Stimulated activated CD8-positive, alpha-beta memory T cell treated with anti-CD3 and anti-CD28 coated beads, Interleukin-7, amount 100 ng/mL, for 24 hours (primary cell): ENCODE measurements around the gene CDK17.
"Not testable (repeated sequence)": the region's sequence is repeated elsewhere in the genome, so short reads cannot be mapped to it uniquely, and the experiment has no call there.

Source experiments
- DNase-seq: peaks from one replicate; pipeline ENCODE4 v3.0.0-alpha.2; 2020; ENCODE audit warnings: low read depth

Gene CDK17

DNA sequence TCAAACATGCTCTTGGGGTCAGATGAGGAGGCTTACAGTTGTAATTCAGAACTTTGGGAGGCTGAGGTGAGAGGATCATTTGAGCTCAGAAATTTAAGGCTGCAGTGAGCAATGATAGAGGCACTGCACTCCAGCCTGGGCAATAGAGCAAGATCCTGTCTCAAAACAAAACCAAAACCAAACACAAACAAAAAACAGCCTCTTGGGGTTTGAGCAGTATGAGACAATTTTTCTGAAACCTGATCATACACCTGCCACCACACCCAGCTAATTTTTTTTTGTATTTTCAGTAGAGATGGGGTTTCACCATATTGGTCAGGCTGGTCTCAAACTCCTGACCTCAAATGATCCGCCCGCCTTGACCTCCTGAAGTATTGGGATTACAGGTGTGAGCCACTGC is 17.4 kb upstream of the CDK17 start:
- not testable (repeated sequence) for DNase-seq

DNA sequence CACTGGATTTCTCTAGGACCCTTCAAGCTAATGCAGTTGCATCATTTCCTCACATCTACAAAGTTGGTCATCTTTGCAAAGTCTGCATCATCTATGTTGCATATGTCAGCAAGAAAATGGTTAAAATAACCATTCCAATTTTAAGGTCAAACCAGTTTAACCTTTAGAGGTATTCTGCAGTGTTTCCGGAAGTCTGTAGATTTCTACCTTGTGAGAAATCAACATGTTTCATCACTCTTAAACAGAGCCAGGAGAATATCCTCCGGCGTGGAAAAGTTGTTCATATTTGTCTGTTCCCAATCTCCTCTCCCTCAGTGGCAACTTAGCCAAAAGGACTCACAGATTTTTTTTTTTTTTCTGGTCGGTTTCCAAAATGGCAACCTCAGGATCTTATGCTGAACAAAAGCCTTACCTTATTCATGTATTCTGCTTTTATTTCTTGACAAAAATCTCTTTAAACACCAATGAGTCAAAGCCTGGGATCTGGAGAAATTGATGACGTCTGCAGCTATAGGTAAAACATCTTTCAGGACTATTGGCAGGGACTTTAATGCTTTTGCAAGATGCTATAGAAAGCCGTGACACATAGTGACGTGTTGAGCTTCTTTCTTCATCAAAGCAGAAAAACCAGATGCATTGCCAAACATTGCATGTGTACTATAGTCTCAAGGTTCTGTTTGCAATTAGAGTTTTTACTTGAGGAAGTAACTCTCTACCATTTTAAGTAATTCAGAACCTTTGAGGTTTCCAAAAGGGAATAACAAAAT is 16.0 kb upstream of the CDK17 start:
- no peak for DNase-seq

DNA sequence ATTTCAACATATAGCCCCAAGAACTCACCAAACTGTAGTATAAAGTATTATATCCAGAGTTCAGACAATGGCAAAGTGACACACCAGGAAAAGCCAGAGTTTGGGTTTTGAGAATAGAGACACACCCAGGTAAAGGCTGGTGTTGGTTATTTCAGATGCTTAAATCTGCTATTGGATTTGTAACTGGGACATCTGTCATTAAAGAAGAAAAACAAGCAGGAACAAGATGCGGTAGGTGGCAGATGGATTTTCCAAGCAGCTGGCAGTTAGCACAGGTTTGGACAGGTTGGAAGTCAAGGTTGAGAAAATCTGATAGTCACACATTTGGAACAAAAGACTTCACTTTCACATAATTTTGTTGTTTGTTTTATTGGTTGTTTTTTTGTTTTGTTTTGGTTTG is 14.4 kb upstream of the CDK17 start:
- no peak for DNase-seq

DNA sequence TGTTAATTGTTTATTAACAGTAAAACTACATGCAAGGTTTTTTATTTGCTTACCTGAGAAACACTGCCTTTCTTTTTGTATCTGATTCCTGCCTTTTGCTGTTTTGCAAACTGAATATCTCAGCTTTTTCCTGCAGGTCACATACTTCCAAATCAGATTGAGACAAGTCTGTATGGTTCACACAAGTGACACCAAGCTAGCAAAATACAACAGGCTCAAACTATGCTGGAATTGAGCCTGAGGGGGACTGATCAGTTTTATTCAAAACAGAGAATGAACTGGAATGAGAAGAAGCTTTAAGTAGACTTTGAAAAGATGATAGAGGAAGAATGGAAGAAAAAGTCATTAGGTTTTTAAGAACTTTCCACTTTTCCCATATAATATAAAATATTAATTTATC is 12.2 kb upstream of the CDK17 start:
- DNase-seq: no peak

DNA sequence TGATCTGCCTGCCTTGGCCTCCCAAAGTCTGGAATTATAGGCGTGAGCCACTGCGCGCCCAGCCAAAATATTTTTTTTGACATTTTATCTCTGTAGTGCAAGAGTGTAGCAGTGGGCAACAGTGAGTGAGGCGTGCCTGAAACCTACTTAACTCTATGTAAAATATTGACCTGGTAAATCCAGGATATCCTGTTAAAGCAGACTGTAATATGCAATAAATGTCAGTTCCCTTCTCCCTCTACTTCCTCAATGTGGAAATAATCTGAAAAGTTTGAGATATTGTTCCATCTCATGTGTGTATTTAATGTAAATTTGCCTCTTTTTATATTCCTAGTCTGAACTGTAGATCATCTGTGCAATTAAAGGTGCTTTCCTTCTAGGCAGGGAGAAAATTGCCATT is 9.5 kb upstream of the CDK17 start:
- DNase-seq: no peak

DNA sequence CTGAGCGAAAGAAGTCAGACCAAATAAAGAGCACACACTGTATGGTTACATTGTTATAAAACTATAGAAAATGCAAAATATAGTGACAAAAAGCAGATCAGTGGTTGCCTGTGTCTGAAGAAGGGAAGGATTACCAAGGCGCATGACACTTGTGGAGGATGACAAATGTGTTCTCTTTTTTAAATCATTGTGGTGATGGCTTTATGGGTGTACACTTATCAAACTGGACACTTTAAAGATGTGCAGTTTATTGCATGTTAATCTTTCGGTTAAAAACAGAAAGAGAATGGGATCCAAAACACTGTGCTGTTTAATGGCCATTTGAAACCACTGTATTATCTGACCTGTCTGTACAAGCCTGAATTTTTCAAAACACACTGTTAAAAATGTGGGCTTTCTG is 8.8 kb upstream of the CDK17 start:
- no peak for DNase-seq

DNA sequence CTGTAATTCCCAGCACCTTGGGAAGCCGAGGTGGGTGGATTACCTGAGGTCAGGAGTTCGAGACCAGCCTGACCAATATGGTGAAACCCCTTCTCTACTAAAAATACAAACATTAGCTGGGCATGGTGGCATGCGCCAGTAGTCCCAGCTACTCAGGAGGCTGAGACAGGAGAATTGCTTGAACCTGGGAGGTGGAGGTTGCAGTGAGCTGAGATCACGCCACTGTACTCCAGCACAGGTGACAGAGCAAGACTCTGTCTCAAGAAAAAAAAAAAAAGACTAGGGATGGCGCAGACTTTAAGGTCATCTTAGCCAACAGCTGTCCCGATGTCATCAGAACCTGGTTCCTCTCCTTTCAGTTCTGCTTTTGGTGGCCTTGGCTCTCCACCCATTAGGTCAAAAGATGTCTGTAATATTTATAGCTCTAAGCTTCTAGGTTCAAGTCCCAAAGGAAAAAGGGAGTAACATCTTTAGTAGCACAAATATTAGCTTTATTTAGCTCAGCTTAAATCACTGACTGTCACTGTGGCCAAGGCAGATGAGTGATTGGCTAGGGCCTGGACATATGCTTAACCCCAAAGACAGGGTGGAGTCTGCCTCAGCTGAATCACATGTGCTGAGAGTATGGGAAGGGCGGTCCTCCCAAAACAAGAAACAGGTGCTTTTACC is 7.3 kb upstream of the CDK17 start:
- not testable (repeated sequence) for DNase-seq

DNA sequence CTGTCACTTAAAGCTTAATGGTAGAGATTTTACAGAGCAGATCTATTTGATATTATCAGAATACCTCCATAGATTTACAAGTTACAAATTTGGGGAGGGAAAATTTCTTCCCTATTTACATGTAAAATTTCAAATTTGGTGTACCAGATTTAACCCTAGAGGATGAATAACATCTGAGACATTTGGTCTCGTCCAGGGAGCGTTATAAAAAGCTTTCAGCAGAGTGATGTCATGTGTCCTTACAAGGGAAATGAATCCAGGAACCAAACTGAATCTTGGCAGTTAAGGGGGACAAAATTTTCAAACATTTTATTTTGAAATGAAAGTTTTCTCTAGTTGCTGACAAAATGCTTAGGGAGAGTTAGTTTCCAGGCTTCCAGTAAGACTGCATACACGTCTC is 4.5 kb upstream of the CDK17 start:
- no peak for DNase-seq

DNA sequence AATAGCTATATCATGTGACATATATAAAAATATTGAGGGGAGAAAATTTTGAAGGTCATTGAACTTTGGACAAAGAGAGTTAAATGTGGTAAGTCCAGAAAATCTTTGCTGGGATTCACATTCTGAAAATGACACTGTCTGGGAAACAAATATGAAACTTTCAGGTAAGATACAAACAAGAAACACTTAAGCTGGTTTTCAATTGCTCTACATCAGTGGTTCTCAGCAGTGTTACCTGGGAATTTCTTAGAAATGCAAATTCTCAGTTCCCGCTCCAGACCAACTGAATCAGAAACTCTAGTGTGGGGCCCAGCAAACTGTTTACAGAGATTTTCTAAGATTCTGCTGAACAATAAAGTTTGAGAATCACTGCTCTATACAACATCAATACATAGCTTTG is 3.6 kb upstream of the CDK17 start:
- DNase-seq: no peak

DNA sequence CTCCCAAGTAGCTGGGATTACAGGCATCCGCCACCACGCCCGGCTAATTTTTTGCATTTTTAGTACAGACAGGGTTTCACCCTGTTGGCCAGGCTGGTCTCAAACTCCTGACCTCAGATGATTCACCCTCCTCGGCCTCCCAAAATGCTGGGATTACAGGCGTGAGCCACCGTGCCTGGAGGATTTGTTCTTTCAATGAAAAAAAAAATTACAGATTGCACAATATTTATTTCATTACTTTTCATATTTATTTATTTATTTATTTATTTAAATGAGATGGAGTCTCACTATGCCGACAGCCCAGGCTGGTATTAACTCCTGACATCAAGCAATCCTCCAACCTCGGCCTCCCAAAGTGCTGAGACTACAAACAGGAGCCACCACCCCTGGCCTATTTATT is 2.3 kb upstream of the CDK17 start:
- not testable (repeated sequence) for DNase-seq

DNA sequence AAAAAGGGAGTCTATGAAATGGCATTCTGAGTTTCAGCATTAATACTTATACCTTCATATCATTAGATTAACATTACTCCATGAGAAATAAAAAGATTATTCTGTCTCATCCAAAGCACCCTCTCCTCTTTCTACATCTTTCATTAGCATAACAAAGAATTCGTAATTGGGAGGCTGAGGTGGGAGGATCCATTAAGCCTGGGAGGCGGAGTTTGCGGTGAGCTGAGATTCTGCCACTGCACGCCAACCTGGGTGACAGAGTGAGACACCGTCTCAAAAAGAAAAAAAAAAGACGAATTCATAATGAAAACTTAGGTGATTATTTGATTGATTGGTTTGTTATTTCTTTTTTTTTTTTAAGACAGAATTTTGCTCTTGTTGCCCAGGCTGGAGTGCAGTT is 1.8 kb upstream of the CDK17 start:
- no peak for DNase-seq

DNA sequence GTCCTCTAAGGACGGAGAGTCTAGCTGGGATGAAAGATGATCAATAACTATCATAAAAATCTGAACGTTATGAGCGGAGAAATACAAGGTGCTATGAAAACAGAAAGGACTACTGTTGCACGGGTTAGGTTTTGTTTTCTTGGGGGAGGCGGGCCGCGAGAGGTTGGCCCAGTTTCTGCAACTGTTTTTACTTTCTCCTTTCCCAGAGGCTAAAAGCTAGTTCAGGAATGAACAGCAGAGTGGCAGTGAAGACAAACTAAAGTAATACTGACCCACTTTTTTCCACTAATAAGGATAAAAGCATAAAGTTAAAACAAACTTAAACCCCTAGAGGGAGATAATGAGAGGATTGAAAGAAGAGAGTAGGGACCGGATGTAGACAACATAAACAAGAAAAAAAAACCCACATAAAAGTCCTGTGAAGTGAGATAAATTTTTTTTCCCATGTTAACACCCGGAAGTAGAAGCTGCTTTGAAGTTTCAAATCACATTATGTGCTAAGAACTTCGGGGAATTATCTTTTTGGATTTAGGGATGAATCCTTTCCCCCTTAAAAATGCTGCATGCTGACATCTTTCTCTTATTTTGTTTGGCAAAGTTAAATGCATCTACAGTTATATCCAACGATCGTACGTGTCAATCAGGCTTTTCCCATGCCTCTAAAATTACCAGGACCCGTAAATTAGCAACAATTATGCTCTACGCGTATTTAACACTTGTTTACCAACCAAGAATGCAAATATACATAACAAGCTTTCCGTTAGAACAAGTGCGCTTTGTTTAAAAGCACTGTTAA is 1.0 kb upstream of the CDK17 start:
- no peak for DNase-seq

DNA sequence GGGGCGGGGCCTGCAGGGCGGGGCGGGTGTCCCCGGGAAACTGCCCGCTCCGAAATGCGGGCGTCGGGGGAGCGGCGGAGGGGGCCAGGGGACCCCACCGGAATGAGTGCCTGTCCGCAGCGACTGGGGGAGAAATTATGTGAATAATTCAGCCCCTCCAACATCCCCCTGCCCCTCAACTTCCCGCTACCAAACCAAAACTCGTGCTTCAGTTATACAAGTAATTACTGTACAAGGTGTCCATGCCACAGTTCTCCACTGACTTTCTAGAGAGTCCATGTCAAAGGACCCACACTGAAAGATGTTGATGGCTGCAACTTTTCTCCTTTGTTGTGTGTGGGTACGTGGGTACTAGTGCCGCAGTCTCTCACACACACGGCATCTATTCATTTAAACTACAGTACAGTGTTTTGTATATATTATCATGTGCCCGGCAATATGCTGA is 414 bp upstream of the CDK17 start:
- DNase-seq: no peak

DNA sequence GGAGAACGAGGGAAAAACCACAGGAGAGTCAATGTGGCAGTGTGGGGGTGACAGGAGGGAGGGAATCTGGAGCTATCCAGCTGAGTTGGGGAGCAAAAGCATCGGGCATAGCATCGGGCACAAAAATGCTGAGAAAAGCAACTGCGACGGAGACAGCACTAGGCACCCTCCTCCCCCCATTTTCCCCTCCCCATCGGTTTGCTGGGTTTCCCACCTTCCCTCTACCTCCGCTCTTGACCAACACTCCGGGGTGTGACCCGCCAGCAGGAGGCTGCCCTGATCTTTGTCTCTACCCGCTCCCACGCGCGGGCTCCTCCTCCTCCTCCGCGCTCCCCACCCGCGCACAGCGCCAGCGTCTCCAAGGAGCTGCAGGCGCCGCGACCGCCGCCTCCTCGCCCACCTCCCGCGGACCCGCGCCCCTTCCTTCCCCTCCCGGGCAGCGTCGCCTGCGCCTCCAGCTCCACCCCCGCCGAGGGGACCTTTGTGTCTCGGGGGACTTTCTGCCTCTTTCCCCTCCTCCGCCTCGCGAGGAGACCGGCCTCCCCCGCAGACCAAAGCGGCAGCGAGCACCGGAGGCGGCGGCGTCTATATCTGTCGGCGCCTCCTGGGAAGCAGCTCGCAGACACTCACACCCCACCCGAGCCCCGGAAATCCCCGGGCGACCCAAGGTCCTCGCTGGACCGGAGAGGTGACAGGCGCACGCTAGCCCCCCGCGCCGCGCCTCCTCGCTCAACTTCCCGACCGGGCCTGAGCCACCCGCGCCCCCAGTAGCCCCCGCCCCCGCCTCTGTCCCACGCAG is 920 bp downstream of the CDK17 start:
- DNase-seq: peak; percentile 33

DNA sequence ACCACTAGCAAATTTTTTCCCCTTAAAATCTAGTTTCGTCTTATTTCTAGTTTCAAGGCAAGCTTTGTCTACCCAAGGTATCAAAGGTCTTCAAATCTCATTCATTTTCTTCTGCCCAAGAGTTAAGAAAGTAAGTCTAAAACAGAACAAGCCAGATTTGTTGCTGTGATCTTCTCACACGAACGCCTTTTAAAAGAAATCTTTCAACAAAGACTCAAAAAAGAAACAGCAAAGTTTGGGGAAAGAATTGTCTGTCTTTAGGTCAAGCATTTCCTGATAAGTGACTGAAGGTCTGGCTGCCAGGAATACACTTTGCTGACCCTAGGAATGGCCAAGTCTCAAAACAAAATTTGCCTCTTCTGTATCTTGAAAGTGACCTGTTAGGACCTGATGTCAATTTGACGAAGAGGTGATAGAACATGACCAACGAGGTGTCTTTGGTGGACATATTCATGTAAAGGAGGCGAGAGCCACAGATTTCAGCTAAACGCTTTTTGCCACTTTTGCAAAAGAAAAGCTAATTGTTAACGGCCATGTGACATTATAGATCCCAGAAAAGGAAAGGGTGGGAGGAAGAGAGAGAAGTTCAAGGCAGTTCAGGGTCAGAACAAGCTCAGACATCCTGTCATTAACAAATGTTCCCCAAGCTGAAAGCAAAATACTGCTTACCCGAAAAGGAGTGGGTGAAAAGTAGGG is 1.7 kb downstream of the CDK17 start:
- no peak for DNase-seq

DNA sequence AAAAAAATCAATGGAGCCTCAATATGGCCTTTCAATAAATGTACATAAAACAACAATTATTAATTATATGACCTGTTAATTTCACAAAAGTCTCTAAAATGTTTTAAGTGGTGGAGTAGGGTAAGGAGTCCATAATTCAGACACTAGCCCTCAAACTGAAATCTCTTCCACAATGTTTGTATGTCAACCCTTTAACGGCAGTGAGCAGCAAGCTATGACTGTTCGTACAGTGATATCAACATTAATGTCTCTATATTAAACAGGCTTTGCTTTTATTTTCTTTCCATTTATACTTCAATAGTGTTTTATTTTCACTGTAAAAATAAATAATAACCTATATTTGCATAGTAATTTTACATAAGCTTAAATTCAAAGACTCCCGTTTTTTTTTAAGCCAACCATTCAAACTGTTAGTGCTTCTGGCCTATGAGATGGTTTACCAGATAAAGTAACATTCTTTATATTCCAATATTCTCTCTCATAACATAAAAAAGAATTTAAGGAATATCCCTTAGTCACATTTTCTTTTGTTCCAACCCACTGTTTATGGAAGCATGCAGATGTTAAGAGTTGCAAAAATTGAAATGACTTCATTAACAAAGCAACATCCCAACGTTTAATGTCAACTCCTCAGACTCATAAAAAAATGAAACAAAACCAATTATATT is 2.3 kb downstream of the CDK17 start:
- DNase-seq: no peak

DNA sequence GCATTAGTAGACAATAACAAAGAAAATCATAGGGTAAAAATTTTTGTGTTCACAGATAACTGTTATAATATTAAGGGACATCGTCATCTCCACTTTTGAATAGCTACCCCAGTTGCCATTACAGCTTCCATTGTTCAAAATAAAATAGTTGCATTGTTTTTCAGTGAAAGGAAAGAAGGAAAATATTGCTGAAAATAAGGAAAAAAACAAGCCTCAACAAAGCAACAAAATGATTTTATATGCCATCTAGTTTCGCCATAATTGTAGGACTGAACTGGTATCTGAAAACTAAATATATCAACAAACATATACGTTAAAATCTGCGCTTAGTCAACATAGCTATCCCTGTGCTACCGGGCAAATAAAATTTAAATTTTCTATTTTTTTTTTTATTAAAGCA is 3.3 kb downstream of the CDK17 start:
- no peak for DNase-seq

DNA sequence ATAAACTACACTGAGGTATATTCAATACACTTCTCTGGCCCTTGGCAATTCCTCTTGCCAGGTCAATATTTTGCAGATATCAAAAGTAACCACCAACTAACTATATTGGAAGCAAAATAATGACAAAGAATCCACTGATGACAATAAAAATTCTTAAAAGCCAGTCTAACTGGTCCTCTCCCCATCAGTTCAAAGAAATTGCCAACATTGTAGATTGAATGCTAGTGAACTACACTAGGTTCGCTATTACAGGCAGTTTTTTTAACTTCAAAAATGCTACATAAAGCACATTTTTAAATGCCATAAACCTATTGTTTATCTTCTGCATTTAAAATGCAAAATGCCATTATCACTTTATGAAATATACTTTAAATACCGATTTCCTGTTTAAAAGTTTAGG is 4.0 kb downstream of the CDK17 start:
- DNase-seq: no peak

DNA sequence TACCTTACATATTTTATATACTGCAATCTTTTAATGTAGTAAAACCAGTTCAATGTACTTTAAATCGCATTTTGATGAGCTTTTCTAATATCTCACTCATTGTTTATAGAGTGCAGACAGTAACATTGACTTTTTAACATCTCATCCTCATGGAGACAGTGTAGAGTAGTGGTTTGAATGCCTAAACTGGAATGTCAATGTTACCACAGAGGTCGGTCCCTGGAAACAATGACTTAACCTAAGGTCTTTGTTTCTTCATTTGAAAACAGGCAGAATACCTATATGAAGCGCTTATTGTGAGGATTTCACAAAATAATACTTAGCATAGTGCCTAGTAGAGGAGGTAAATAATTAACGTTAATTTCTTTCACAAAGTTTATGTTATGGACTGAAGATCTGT is 5.0 kb downstream of the CDK17 start:
- DNase-seq: no peak

DNA sequence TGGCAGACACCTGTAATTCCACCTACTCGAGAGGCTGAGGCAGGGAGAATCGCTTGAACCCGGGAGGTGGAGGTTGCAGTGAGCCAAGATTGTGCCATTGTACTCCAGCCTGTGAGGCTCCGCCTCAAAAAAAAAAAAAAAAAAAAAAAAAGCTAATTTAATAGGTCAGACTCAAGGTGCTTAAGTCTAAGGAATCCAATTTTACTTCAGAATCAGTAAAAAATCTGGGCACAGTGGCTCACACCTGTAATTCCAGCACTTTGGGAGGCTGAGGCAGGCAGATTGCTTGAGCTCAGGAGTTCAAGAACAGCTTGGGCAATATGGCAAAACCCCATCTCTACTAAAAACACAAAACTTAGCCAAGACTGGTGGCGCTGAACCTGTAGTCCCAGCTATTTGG is 7.0 kb downstream of the CDK17 start:
- DNase-seq: not testable (repeated sequence)

DNA sequence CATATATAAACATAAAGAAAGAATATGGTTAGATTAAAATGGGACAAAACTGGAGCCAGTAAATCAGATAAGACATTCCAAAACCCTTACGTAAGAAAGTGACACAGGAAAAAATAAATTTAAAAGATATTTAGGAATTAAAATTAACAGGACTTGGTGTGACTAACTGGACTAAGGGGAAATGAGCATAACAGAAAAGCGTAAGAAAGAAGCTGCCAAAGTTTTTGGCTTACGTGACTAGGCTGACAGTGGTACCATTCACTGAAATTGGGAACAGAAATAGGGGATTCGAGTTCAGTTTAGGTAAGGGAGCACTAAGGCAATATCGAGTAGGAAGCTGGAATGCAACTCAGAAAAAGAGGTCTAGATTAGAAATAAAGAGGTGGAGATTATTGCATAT is 7.8 kb downstream of the CDK17 start:
- DNase-seq: no peak
